GM12878 (cell line): ENCODE results near the gene RSF1.

Experiments
- ASH2L ChIP-seq: fragments of 300-600, 200-600 bp; sonication (generic); IDR thresholded peaks from 2 replicates; pipeline ENCODE4 v1.6.1; 2017; ENCODE audit warnings: low read depth, mild to moderate bottlenecking, borderline replicate concordance
- CTCF ChIP-seq, 3 experiments: IDR thresholded peaks in 2 of 3; conservative IDR thresholded peaks in 1 of 3; 2 replicates each; pipeline ENCODE4 v1.5.1; 2011; ENCODE audit warnings: low read depth in 3 of 3, low read length in 3 of 3, mild to moderate bottlenecking in 3 of 3, control low read depth in 2 of 3, moderate library complexity in 2 of 3, inconsistent platforms in 1 of 3, mixed read lengths in 1 of 3; ENCODE audit not compliant: control insufficient read depth in 2 of 3, insufficient read depth in 1 of 3; ENCODE audit errors: extremely low read depth in 1 of 3
- NRF1 ChIP-seq: conservative IDR thresholded peaks from 2 replicates; pipeline ENCODE4 v1.6.1; 2011; ENCODE audit warnings: mild to moderate bottlenecking, low read depth, low read length, improper control_type of control experiment
- RFX5 ChIP-seq: IDR thresholded peaks from 2 replicates; pipeline ENCODE4 v1.6.1; 2011; ENCODE audit warnings: low read depth, low read length, improper control_type of control experiment
- SREBF2 ChIP-seq: IDR thresholded peaks from 2 replicates; pipeline ENCODE4 v1.6.1; 2012; ENCODE audit warnings: mild to moderate bottlenecking, low read length
- USF2 ChIP-seq: IDR thresholded peaks from 2 replicates; pipeline ENCODE4 v1.6.1; 2011; ENCODE audit warnings: low read depth, low read length, improper control_type of control experiment, borderline replicate concordance
- ZZZ3 ChIP-seq: IDR thresholded peaks from 2 replicates; pipeline ENCODE4 v1.6.1; 2011; ENCODE audit warnings: low read depth; ENCODE audit not compliant: control insufficient read depth, insufficient read length
- TF ChIP-seq, protein P1 (sequence below): IDR thresholded peaks from 2 replicates; pipeline ENCODE4 v1.6.1; 2011; ENCODE audit warnings: borderline replicate concordance, low read depth, mild to moderate bottlenecking, moderate library complexity, mixed read lengths, low read length; ENCODE audit not compliant: insufficient read depth; ENCODE audit errors: extremely low read length
- TF ChIP-seq, protein P2 (sequence below): IDR thresholded peaks from 2 replicates; pipeline ENCODE4 v1.6.1; 2012; ENCODE audit warnings: mild to moderate bottlenecking, low read depth, low read length

GRCh38 chr11:77724636-77725035 is 95.9 kb downstream of the RSF1 start:
- TF ChIP-seq RFX5, result no peak
- no peak for TF ChIP-seq CTCF (IDR thresholded peaks at IDR 0.05 in 2 of 3, conservative IDR thresholded peaks at IDR 0.05 in 1 of 3; ENCODE audit: control insufficient read depth in 2 of 3, extremely low read depth in 1 of 3, insufficient read depth in 1 of 3, low read depth in 3 of 3, low read length in 3 of 3)
- no peak for TF ChIP-seq USF2
- no peak for TF ChIP-seq NRF1
- TF ChIP-seq, protein P1, sequence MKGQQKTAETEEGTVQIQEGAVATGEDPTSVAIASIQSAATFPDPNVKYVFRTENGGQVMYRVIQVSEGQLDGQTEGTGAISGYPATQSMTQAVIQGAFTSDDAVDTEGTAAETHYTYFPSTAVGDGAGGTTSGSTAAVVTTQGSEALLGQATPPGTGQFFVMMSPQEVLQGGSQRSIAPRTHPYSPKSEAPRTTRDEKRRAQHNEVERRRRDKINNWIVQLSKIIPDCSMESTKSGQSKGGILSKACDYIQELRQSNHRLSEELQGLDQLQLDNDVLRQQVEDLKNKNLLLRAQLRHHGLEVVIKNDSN, result no peak
- TF ChIP-seq, protein P2, sequence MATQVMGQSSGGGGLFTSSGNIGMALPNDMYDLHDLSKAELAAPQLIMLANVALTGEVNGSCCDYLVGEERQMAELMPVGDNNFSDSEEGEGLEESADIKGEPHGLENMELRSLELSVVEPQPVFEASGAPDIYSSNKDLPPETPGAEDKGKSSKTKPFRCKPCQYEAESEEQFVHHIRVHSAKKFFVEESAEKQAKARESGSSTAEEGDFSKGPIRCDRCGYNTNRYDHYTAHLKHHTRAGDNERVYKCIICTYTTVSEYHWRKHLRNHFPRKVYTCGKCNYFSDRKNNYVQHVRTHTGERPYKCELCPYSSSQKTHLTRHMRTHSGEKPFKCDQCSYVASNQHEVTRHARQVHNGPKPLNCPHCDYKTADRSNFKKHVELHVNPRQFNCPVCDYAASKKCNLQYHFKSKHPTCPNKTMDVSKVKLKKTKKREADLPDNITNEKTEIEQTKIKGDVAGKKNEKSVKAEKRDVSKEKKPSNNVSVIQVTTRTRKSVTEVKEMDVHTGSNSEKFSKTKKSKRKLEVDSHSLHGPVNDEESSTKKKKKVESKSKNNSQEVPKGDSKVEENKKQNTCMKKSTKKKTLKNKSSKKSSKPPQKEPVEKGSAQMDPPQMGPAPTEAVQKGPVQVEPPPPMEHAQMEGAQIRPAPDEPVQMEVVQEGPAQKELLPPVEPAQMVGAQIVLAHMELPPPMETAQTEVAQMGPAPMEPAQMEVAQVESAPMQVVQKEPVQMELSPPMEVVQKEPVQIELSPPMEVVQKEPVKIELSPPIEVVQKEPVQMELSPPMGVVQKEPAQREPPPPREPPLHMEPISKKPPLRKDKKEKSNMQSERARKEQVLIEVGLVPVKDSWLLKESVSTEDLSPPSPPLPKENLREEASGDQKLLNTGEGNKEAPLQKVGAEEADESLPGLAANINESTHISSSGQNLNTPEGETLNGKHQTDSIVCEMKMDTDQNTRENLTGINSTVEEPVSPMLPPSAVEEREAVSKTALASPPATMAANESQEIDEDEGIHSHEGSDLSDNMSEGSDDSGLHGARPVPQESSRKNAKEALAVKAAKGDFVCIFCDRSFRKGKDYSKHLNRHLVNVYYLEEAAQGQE, result no peak
- no peak for TF ChIP-seq SREBF2
- TF ChIP-seq ASH2L, result no peak
- TF ChIP-seq ZZZ3, result no peak
